Ascending aorta (tissue), 2 donors: ENCODE data around the gene LRRC17. TPM values are rescaled to one million over a fixed set of nuclear protein-coding genes. Genes with fewer than 3 reads are reported as not detected.
"Not testable (repeated sequence)": the region's sequence is repeated elsewhere in the genome, so short reads cannot be mapped to it uniquely, and the experiment has no call there.

Experiments used
- DNase-seq, 2 donors: peaks; one replicate each; pipeline ENCODE4 v3.0.0-alpha.2; 2019; ENCODE audit warnings: low spot score in 2 of 2
- H3K27ac ChIP-seq, 2 donors: fragments of 200-600 bp; sonication (generic); one replicate each; pipeline ENCODE4 v1.5.1; 2016 to 2017; ENCODE audit warnings: mild to moderate bottlenecking in 1 of 2
- H3K27me3 ChIP-seq: fragments of 200-600 bp; sonication (generic); one replicate; pipeline ENCODE4 v1.5.1; 2017
- H3K36me3 ChIP-seq, 2 donors: fragments of 200-600 bp; sonication (generic); one replicate each; pipeline ENCODE4 v1.5.1; 2016
- H3K4me1 ChIP-seq, 2 donors: fragments of 200-600 bp; sonication (generic); one replicate each; pipeline ENCODE4 v1.5.1; 2016 to 2017; ENCODE audit warnings: mild to moderate bottlenecking in 1 of 2
- H3K4me3 ChIP-seq, 2 donors: fragments of 200-600 bp; sonication (generic); one replicate each; pipeline ENCODE4 v1.5.1; 2016 to 2017; ENCODE audit warnings: mild to moderate bottlenecking in 1 of 2
- H3K9me3 ChIP-seq, 2 donors: fragments of 200-600 bp; sonication (generic); one replicate each; pipeline ENCODE4 v1.5.1; 2016
- CTCF ChIP-seq, 3 experiments: fragments of 200-600 bp in 2 of 3; fragments of 450-650 bp in 1 of 3; sonication (generic) in 2 of 3; IDR thresholded peaks; one replicate each; pipeline ENCODE4 v1.5.1; 2016 to 2019; ENCODE audit warnings: antibody characterized with exemption in 3 of 3, mild to moderate bottlenecking in 1 of 3, moderate library complexity in 1 of 3
- intact Hi-C: fragments of 100-400 bp; cut with DNase I; formaldehyde crosslinking; loops from one replicate; pipeline ENCODE4 v1.15.1; 2023
- total RNA-seq: library from RNA; depleted of rRNA; stranded (reverse); fragments of >200 nt; gene quantifications from one replicate; pipeline ENCODE4 v1.1.0, GENCODE V29; 2016

LRRC17 gene
- total RNA-seq, 1 donor from 2014 or later: 10.5 TPM

DNA sequence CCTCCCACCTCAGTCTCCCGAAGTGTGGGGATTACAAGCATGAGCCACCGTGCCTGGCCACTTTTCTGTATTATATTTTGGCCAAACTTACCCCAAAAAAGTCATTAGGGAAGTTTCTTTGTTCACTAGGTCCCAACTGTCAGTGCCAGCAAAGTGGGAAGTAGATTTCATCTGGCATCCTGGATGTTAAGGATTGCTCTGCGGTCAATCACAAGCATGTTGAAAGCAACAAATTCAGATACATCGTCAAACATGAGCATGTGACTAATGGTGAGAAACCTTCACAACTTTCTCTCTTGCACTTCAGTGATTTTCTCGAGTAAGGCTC, 14.3 kb upstream of the LRRC17 start:
- no peak for TF ChIP-seq CTCF (IDR thresholded peaks at IDR 0.05)
- Histone ChIP-seq H3K4me3 (no peak overlapping the region), H3K4me1 (peaks cover 4 to 42% of the 10 kb centered on the region in 2 donors), H3K9me3 (no peaks in the 10 kb centered on the region), H3K36me3 (no peaks in the 10 kb centered on the region), H3K27me3 (no peaks in the 10 kb centered on the region), H3K27ac (peak overlapping the region; percentile 75 to 77)
- intact Hi-C loops: no loop called here
- DNase-seq: no peak

DNA sequence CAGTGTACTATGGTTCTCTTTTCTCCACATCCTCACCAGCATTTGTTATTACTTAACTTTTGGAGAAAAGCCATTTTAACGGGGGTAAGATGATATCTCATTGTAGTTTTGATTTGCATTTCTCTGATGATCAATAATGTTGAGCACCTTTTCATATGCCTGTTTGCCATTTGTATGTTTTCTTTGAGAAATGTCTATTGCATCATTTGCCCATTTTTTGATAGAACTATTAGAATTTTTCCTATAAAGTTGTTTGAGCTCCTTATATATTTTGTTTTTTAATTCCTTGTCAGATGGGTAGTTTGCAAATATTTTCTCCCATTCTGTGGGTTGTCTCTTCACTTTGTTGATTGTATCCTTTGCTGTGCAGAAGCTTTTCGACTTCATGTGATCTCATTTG, 10.7 kb upstream of the LRRC17 start:
- H3K27me3 ChIP-seq, H3K27ac ChIP-seq, H3K36me3 ChIP-seq, DNase-seq, intact Hi-C loops, H3K9me3 ChIP-seq, H3K4me3 ChIP-seq: not testable (repeated sequence)
- peaks cover 0 to 13% of the 10 kb centered on the region in 2 donors for H3K4me1 ChIP-seq

- intact Hi-C loops, H3K36me3 ChIP-seq, DNase-seq, H3K9me3 ChIP-seq, H3K4me1 ChIP-seq, H3K4me3 ChIP-seq, H3K27ac ChIP-seq, H3K27me3 ChIP-seq: not testable (repeated sequence)
Measured at GRCh38 chr7:102903576-102903975, 9.2 kb upstream of the LRRC17 start.

DNA sequence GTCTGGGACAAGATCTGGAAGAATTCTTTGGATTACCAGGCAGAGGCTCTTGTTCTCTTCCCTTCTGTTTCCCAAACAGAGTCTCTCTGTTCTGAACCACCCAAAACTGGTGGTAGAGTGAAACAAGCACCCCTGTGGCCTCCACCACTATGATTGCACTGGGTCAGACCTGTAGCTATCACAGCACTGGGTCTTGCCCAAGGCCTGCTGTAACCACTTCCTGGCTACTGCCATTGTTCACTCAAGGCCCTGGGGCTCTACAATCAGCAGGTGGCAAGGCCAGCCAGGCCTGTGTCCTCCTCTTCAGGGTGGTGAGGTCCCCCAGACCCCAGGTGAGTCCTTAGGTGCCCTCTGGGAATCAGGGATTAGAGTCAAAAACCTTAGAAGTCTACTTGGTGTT, 4.1 kb upstream of the LRRC17 start:
- Histone ChIP-seq H3K9me3 (no peaks in the 10 kb centered on the region), H3K27ac (no peak overlapping the region), H3K36me3 (no peaks in the 10 kb centered on the region), H3K27me3 (no peaks in the 10 kb centered on the region), H3K4me3 (no peak overlapping the region), H3K4me1 (peaks cover 0 to 3% of the 10 kb centered on the region in 2 donors)
- intact Hi-C loops: no loop called here
- TF ChIP-seq CTCF (IDR thresholded peaks at IDR 0.05): no peak
- DNase-seq: no peak

DNA sequence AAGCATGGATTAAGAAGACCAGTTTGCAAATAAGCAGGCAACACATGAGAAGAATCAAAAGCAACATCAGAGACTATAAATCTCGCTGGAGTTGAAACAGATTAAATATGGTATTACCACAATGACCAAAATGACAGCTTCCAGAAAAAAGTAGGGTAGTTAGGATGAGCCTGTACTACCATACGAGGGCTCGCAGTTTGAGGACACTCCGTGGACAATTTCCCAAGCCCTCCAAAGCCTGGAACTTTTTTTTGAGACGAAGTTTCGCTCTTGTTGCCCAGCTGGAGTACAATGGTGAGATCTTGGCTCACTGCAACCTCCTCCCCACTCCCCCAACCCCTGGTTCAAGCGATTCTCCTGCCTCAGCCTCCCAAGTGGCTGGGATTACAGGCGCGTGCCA, 1.0 kb downstream of the LRRC17 start:
- no peak for TF ChIP-seq CTCF (IDR thresholded peaks at IDR 0.05)
- no peaks in the 10 kb centered on the region for H3K36me3 ChIP-seq
- H3K27ac ChIP-seq: peak overlapping the region; percentile 81 to 91
- intact Hi-C loops: loop anchor here (2.0 to 5.0 kb wide), 3 partner anchors 19 to 148 kb away; no protein-coding TSS in a partner anchor
- H3K9me3 ChIP-seq: no peaks in the 10 kb centered on the region
- no peak for DNase-seq
- H3K27me3 ChIP-seq: no peaks in the 10 kb centered on the region
- peak overlapping the region; percentile 29 to 65 for H3K4me3 ChIP-seq
- peaks cover 13 to 35% of the 10 kb centered on the region in 2 donors for H3K4me1 ChIP-seq

DNA sequence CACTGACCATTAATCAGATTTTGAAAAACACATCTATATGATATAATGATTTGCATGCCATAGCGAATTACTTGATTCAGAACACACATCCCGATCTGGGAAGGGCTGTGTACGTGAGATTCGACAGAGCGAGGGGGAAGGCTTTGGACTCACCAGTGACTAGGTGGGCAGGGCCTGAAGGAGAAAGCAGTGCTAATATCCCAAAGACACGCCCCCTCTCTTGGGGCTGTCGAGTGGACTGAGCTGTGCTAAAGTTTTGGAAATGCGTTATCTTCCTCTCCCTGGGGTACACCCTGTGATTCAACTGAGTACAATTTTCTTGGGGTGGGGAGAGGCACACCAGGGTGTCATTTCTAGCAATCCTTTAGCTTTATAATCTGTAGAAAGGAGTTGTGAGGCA, 1.8 kb downstream of the LRRC17 start:
- H3K27me3 ChIP-seq: no peaks in the 10 kb centered on the region
- H3K4me1 ChIP-seq: peaks cover 13 to 38% of the 10 kb centered on the region in 2 donors
- DNase-seq: peak; percentile 31 to 91
- no peak for TF ChIP-seq CTCF (IDR thresholded peaks at IDR 0.05)
- H3K36me3 ChIP-seq: no peaks in the 10 kb centered on the region
- H3K27ac ChIP-seq: peak overlapping the region; percentile 81 to 91
- intact Hi-C loops: loop anchor here (2.0 to 5.0 kb wide), 3 partner anchors 20 to 148 kb away; no protein-coding TSS in a partner anchor
- H3K9me3 ChIP-seq: no peaks in the 10 kb centered on the region
- peak overlapping the region; percentile 29 to 65 for H3K4me3 ChIP-seq

- Histone ChIP-seq H3K36me3 (no peaks in the 10 kb centered on the region), H3K27me3 (no peaks in the 10 kb centered on the region), H3K4me1 (peaks cover 13 to 38% of the 10 kb centered on the region in 2 donors), H3K27ac (peak overlapping the region; percentile 65 to 91), H3K9me3 (no peaks in the 10 kb centered on the region), H3K4me3 (peak overlapping the region in 1 of 2 donors; percentile 19)
- intact Hi-C loops: loop anchor here (2.0 kb wide), 2 partner anchors 16 to 74 kb away; no protein-coding TSS in a partner anchor
- no peak for DNase-seq
- no peak for TF ChIP-seq CTCF (IDR thresholded peaks at IDR 0.05)
Measured at GRCh38 chr7:102916426-102916825, 3.6 kb downstream of the LRRC17 start.
